Heart right ventricle (tissue), 16 donors: Measurements from ENCODE around the gene IFNA21. TPM values are rescaled to one million over a fixed set of nuclear protein-coding genes. Genes with fewer than 3 reads are reported as not detected.
"Not testable (repeated sequence)": the region's sequence is repeated elsewhere in the genome, so short reads cannot be mapped to it uniquely, and the experiment has no call there.

Source experiments
- ATAC-seq, 8 donors: fragments of 200-7000 bp; cut with Tn5 transposase; one replicate each; pipeline ENCODE4 v1.9.1; 2020; ENCODE audit warnings: mild to moderate bottlenecking in 8 of 8, moderate library complexity in 8 of 8, moderate number of reproducible peaks in 1 of 8
- DNase-seq, 2 donors: peaks; one replicate each; pipeline ENCODE4 v3.0.0-alpha.2; 2020
- H3K27ac ChIP-seq, 10 donors: fragments of 200-600 bp; sonication (generic) in 2 of 10; one replicate each; pipeline versions ENCODE4 v1.5.0 to v1.8.0; 2020 to 2022; ENCODE audit warnings: mild to moderate bottlenecking in 3 of 10
- H3K27me3 ChIP-seq, 7 donors: fragments of 200-600 bp; one replicate each; pipeline ENCODE4 v1.8.0; 2021 to 2022; ENCODE audit warnings: mild to moderate bottlenecking in 2 of 7
- H3K36me3 ChIP-seq, 9 donors: fragments of 200-600 bp; sonication (generic) in 1 of 9; one replicate each; pipeline versions ENCODE4 v1.5.0 to v1.8.0; 2020 to 2022; ENCODE audit warnings: mild to moderate bottlenecking in 2 of 9
- H3K4me1 ChIP-seq, 9 donors: fragments of 200-600 bp; sonication (generic) in 1 of 9; one replicate each; pipeline versions ENCODE4 v1.5.0 to v1.8.0; 2020 to 2022; ENCODE audit warnings: mild to moderate bottlenecking in 4 of 9
- H3K4me3 ChIP-seq, 10 donors: fragments of 200-600 bp; sonication (generic) in 2 of 10; one replicate each; pipeline versions ENCODE4 v1.5.0 to v1.8.0; 2020 to 2022; ENCODE audit warnings: mild to moderate bottlenecking in 7 of 10, moderate library complexity in 2 of 10
- H3K9me3 ChIP-seq, 11 donors: fragments of 200-600 bp in 10 of 11; sonication (generic) in 2 of 11; one replicate each; pipeline versions ENCODE4 v1.5.0 to v1.8.0; 2013 to 2022; ENCODE audit warnings: mild to moderate bottlenecking in 2 of 11, control low read depth in 1 of 11, moderate library complexity in 1 of 11
- CTCF ChIP-seq, 9 donors: fragments of 200-600 bp; sonication (generic) in 2 of 9; IDR thresholded peaks; one replicate each; pipeline versions ENCODE4 v1.5.0 to v1.8.0; 2021 to 2022; ENCODE audit warnings: antibody characterized with exemption in 9 of 9, mild to moderate bottlenecking in 5 of 9, moderate library complexity in 1 of 9
- WGBS, 2 donors: extraction: QIAGEN DNeasy Blood & Tissue Kit; methylation state at CpG; one replicate each; pipeline ENCODE4 v1.1.7; 2013; ENCODE audit warnings: inconsistent platforms in 1 of 2; 5-methylcytosine and 5-hydroxymethylcytosine counted together
- intact Hi-C, 10 donors: fragments of 100-400 bp; cut with DNase I; formaldehyde crosslinking; loops; one replicate each; pipeline versions ENCODE4 v1.11.1 to v1.14.2; 2022
- polyA plus RNA-seq, 2 donors: library from polyadenylated mRNA; stranded (reverse); fragments of 200-250 nt; gene quantifications; one replicate each; pipeline ENCODE4 v1.2.3, GENCODE V29; 2013
- total RNA-seq, 10 donors: library from RNA; stranded (reverse); fragmentation: NEBNext Ultra II Directional in 3 of 10; extraction: Animal tissue kit (Norgen Biotek cat#: 25700) in 3 of 10; gene quantifications; one replicate each; pipeline versions ENCODE4 v1.2.1 to v1.2.4, GENCODE V29; 2021 to 2023
- donor health status: Arrhythmogenic right ventricular cardiomyopathy.
- donor health status: ischemic (EF 13 %, LVEDD 7.1; RV severe dilation, severe dysfunction).
- donor health status: healthy with polysubstance abuse.
- donor health status: DM: no; HTN: yes; CAD: no.
- donor health status: DM: no; HTN: no; CAD: no.
- donor health status: ischemic (EF 25% LVEDD 6.9; RV normal size, moderate dysfunction).
- donor health status: ischemic (EF 25% LVEDD 5.7; RV mildly dilated, moderate dysfunction).
- donor health status: healthy.
- donor health status: DM: yes; HTN: yes; CAD: no.
- donor health status: Ischemic cardiomyopathy.
- donor health status: ischemic (EF 35%, LVEDD 5.7; RV mildly dilated, moderate dysfunction).
- donor health status: nonischemic (EF 11% LVEDD 7.7; RV severe dilation, severe dysfunction).
- donor health status: DM: yes; HTN: yes; CAD: no.
- donor health status: PGD.
- donor health status: ischemic (EF 29% LVEDD 5.4; RV normal size, mild dysfunction).
- donor health status: nonischemic (EF 23%, LVEDD 6.1; RV moderate dilation, normal function).

Gene IFNA21
- total and polyA plus RNA-seq, 12 donors = not detected

GRCh38 chr9:21144603-21145002 is 21.9 kb downstream of the IFNA21 start:
- Histone ChIP-seq H3K36me3 (no peaks in the 10 kb centered on the region), H3K27ac (peak overlapping the region in 1 of 10 donors; percentile 12), H3K4me3 (no peak overlapping the region), H3K27me3 (no peaks in the 10 kb centered on the region), H3K4me1 (peaks cover 0 to 14% (median 0%) of the 10 kb centered on the region in 9 donors), H3K9me3 (peaks cover 0 to 18% (median 8%) of the 10 kb centered on the region in 11 donors)
- TF ChIP-seq CTCF (IDR thresholded peaks at IDR 0.05) = no peak
- ATAC-seq = no peak
- DNase-seq = no peak
- 73 to 74% methylated on average over 1 of the region's 1 CpG for WGBS, 2 donors
- intact Hi-C loops = no loop called here

GRCh38 chr9:21141427-21141882 is 25.0 kb downstream of the IFNA21 start, which contains the start of gene IFNW1:
Gene IFNW1, minus strand, starts transcription at chr9:21141832. Its CDS starts 262 bp downstream, at chr9:21141570.
- WGBS, 2 donors = 37 to 40% methylated on average over 1 of the region's 1 CpG
- DNase-seq = no peak
- intact Hi-C loops = no loop called here

GRCh38 chr9:21137020-21137419 is 29.4 kb downstream of the IFNA21 start:
- 52 to 97% methylated on average over 1 of the region's 1 CpG for WGBS, 2 donors
- ATAC-seq = no peak

More at GRCh38 chr9:21141427-21141882, 25.0 kb downstream of the IFNA21 start, which contains the start of gene IFNW1:
- H3K27me3 ChIP-seq = no peaks in the 10 kb centered on the region
- ATAC-seq = no peak
- no peaks in the 10 kb centered on the region for H3K9me3 ChIP-seq
- no peak within 1 kb of the TSS for H3K27ac ChIP-seq
- no peak for TF ChIP-seq CTCF (IDR thresholded peaks at IDR 0.05)
- H3K36me3 ChIP-seq = no peaks in the 10 kb centered on the region
- no peak within 1 kb of the TSS for H3K4me3 ChIP-seq
- peaks cover 0 to 16% (median 0%) of the 10 kb centered on the region in 9 donors for H3K4me1 ChIP-seq

GRCh38 chr9:21135736-21136135 is 30.7 kb downstream of the IFNA21 start:
- H3K36me3 ChIP-seq = no peaks in the 10 kb centered on the region
- no peak overlapping the region for H3K27ac ChIP-seq
- no peaks in the 10 kb centered on the region for H3K27me3 ChIP-seq
- peaks cover 0 to 3% (median 0%) of the 10 kb centered on the region in 9 donors for H3K4me1 ChIP-seq
- no peak for TF ChIP-seq CTCF (IDR thresholded peaks at IDR 0.05)
- ATAC-seq = no peak
- no peak overlapping the region for H3K4me3 ChIP-seq
- 62 to 64% methylated on average over 3 of the region's 3 CpGs for WGBS, 2 donors
- intact Hi-C loops = no loop called here
- no peaks in the 10 kb centered on the region for H3K9me3 ChIP-seq
- DNase-seq = no peak

More at GRCh38 chr9:21137020-21137419, 29.4 kb downstream of the IFNA21 start:
- Histone ChIP-seq H3K4me3 (no peak overlapping the region), H3K9me3 (no peaks in the 10 kb centered on the region), H3K4me1 (peaks cover 0 to 3% (median 0%) of the 10 kb centered on the region in 9 donors), H3K36me3 (no peaks in the 10 kb centered on the region), H3K27ac (no peak overlapping the region), H3K27me3 (no peaks in the 10 kb centered on the region)
- intact Hi-C loops = no loop called here
- TF ChIP-seq CTCF (IDR thresholded peaks at IDR 0.05) = no peak
- no peak for DNase-seq

GRCh38 chr9:21128186-21128585 is 38.3 kb downstream of the IFNA21 start:
- ATAC-seq, H3K36me3 ChIP-seq, H3K4me3 ChIP-seq, DNase-seq, H3K4me1 ChIP-seq, intact Hi-C loops, H3K9me3 ChIP-seq, H3K27me3 ChIP-seq, H3K27ac ChIP-seq: not testable (repeated sequence)
